HEK293T (cell line): ENCODE results near the gene DLK2.

Experiments
- BHLHE40 ChIP-seq: fragments of 450-650 bp; IDR thresholded peaks from 2 replicates; pipeline ENCODE4 v1.6.1; 2016; ENCODE audit warnings: mild to moderate bottlenecking, moderate library complexity, borderline replicate concordance
- FOXA1 ChIP-seq: fragments of 450-650 bp; IDR thresholded peaks from 2 replicates; pipeline ENCODE4 v1.6.1; 2016; ENCODE audit warnings: mild to moderate bottlenecking
- FOXM1 ChIP-seq: fragments of 450-650 bp; IDR thresholded peaks from 2 replicates; pipeline ENCODE4 v1.6.1; 2017; ENCODE audit warnings: mild to moderate bottlenecking, borderline replicate concordance
- TARDBP ChIP-seq: fragments of 450-650 bp; IDR thresholded peaks from 2 replicates; pipeline ENCODE4 v1.6.1; 2016

DNA sequence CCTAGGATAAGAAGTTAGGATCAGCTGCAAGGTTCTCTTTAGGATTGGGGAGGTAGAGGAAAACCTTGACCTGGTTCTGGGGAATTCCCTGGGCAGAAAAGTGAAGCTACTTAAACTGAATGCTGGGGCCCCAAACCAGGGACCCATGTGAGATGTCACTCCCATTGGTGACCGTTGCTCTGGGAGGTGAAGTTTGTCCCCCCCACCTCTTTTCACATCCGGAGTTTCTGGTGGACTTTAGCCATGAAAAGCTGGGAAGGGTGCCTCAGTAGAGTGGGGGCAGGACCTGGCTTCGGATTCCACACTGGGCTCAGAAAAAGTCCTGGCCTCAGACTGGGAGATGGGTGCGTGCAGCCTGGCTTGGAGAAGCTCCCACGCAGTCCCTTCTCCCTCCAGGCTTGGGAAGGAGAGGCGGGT lies 35.2 kb upstream of the DLK2 start:
- TF ChIP-seq FOXA1 (no peak), FOXM1 (no peak), BHLHE40 (no peak), TARDBP (no peak)
